HG03565 (cell line): ENCODE results near the gene LOXL3.
A peak's percentile ranks its signal among the peaks of the same experiment; 100 is the strongest.

Experiments
- ATAC-seq: cut with Tn5 transposase; IDR thresholded peaks from one replicate; pipeline ENCODE4 v1.9.1; 2021; ENCODE audit warnings: mild to moderate bottlenecking, moderate library complexity; ENCODE audit not compliant: unreplicated experiment

Gene LOXL3

GRCh38 chr2:74553892-74554819, at the start of gene LOXL3, which contains the start of gene DOK1:
LOXL3 (minus strand) TSS chr2:74553942; CDS start chr2:74552634, 1,308 bp downstream.
DOK1 (plus strand) TSS chr2:74554720; CDS start chr2:74554755, 35 bp downstream.
- peak; percentile 40 for ATAC-seq

GRCh38 chr2:74602586-74603281, 49.0 kb upstream of the LOXL3 start:
- no peak for ATAC-seq

GRCh38 chr2:74599676-74600075, 45.9 kb upstream of the LOXL3 start:
- ATAC-seq: no peak

GRCh38 chr2:74597410-74597809, 43.7 kb upstream of the LOXL3 start:
- ATAC-seq: no peak

- no peak for ATAC-seq
Observed at GRCh38 chr2:74596584-74596983, 42.8 kb upstream of the LOXL3 start.

- ATAC-seq: no peak
Observed at GRCh38 chr2:74593826-74594772, 40.4 kb upstream of the LOXL3 start.

- ATAC-seq: no peak
Observed at GRCh38 chr2:74588664-74589063, 34.9 kb upstream of the LOXL3 start.

- ATAC-seq: no peak
Observed at GRCh38 chr2:74587664-74588277, 34.0 kb upstream of the LOXL3 start.

- no peak for ATAC-seq
Observed at GRCh38 chr2:74585406-74586185, 31.9 kb upstream of the LOXL3 start.

GRCh38 chr2:74584088-74584645, 30.4 kb upstream of the LOXL3 start:
- ATAC-seq: no peak

GRCh38 chr2:74583504-74583903, 29.8 kb upstream of the LOXL3 start:
- ATAC-seq: no peak

- no peak for ATAC-seq
Observed at GRCh38 chr2:74582184-74582583, 28.4 kb upstream of the LOXL3 start.

GRCh38 chr2:74581463-74581862, 27.7 kb upstream of the LOXL3 start:
- no peak for ATAC-seq

- ATAC-seq: no peak
Observed at GRCh38 chr2:74578408-74578807, 24.7 kb upstream of the LOXL3 start.

- ATAC-seq: no peak
Observed at GRCh38 chr2:74577448-74577847, 23.7 kb upstream of the LOXL3 start.

GRCh38 chr2:74576863-74577229, 23.1 kb upstream of the LOXL3 start:
- no peak for ATAC-seq

- ATAC-seq: no peak
Observed at GRCh38 chr2:74576211-74576862, 22.6 kb upstream of the LOXL3 start.

GRCh38 chr2:74575320-74575719, 21.6 kb upstream of the LOXL3 start:
- no peak for ATAC-seq
